Aorta (tissue), 5 donors: ENCODE results near the gene ZSWIM6. TPM values are rescaled to one million over a fixed set of nuclear protein-coding genes. Genes with fewer than 3 reads are reported as not detected.

Experiments used
- ATAC-seq: fragments of 200-7000 bp; cut with Tn5 transposase; one replicate; pipeline ENCODE4 v1.9.1; 2022; ENCODE audit warnings: moderate library complexity; ENCODE audit not compliant: low FRiP score
- DNase-seq, 2 donors: peaks; one replicate each; pipeline ENCODE4 v3.0.0-alpha.2; 2020
- H3K27ac ChIP-seq, 2 donors: one replicate each; pipeline ENCODE4 v1.5.1; 2013; ENCODE audit warnings: low read length in 2 of 2, mild to moderate bottlenecking in 2 of 2, moderate library complexity in 2 of 2, control low read depth in 1 of 2, inconsistent platforms in 1 of 2, low read depth in 1 of 2
- H3K27me3 ChIP-seq, 2 donors: one replicate each; pipeline ENCODE4 v1.6.1; 2013; ENCODE audit warnings: control low read depth in 1 of 2, low read length in 1 of 2, mild to moderate bottlenecking in 1 of 2, moderate library complexity in 1 of 2; ENCODE audit not compliant: insufficient read depth in 2 of 2, control insufficient read depth in 1 of 2
- H3K36me3 ChIP-seq, 2 donors: one replicate each; pipeline ENCODE4 v1.6.1; 2013; ENCODE audit warnings: control low read depth in 1 of 2, low read length in 1 of 2, mild to moderate bottlenecking in 1 of 2; ENCODE audit not compliant: insufficient read depth in 2 of 2, control insufficient read depth in 1 of 2
- H3K4me1 ChIP-seq, 2 donors: one replicate each; pipeline ENCODE4 v1.6.1; 2013; ENCODE audit warnings: low read length in 2 of 2, control low read depth in 1 of 2, mild to moderate bottlenecking in 1 of 2, moderate library complexity in 1 of 2; ENCODE audit not compliant: insufficient read depth in 2 of 2, control insufficient read depth in 1 of 2
- H3K4me3 ChIP-seq, 2 donors: one replicate each; pipeline ENCODE4 v1.5.1; 2013; ENCODE audit warnings: low read length in 2 of 2, control low read depth in 1 of 2, mild to moderate bottlenecking in 1 of 2
- H3K9me3 ChIP-seq: one replicate; pipeline ENCODE4 v1.6.1; 2013; ENCODE audit warnings: mild to moderate bottlenecking, low read length; ENCODE audit not compliant: control insufficient read depth
- WGBS, 2 donors: extraction: QIAGEN DNeasy Blood & Tissue Kit; methylation state at CpG; one replicate each; pipeline ENCODE4 v1.1.7; 2013; 5-methylcytosine and 5-hydroxymethylcytosine counted together
- intact Hi-C, 2 donors: fragments of 100-400 bp; cut with DNase I; formaldehyde crosslinking; loops; one replicate each; pipeline versions ENCODE4 v1.14.2 to v1.15.0; 2022
- polyA plus RNA-seq, 2 donors: library from polyadenylated mRNA; stranded (reverse); fragments of 200-250 nt; gene quantifications; one replicate each; pipeline ENCODE4 v1.2.3, GENCODE V29; 2013
- total RNA-seq, 2 donors: library from RNA; stranded (reverse); fragmentation: NEBNext Ultra II Directional; extraction: Animal tissue kit (Norgen Biotek cat#: 25700); gene quantifications; one replicate each; pipeline ENCODE4 v1.2.1, GENCODE V29; 2021
- donor health status: healthy with polysubstance abuse.
- donor health status: Bipolar disorder and iron deficiency.
- donor health status: DM: no; HTN: no; CAD: no.
- donor health status: DM: no; HTN: no; CAD: no.
- donor health status: DM: yes; HTN: yes; CAD: no.

Gene ZSWIM6
- total and polyA plus RNA-seq, 4 donors = 3.4 to 21.8 (median 12.4) TPM

- ATAC-seq (no peak), DNase-seq (no peak)
- intact Hi-C loops = no loop called here
- H3K4me1 ChIP-seq = no peaks in the 10 kb centered on the region
- WGBS, 2 donors = 44 to 55% methylated on average over 1 of the region's 1 CpG
- H3K36me3 ChIP-seq = peaks cover 0 to 6% of the 10 kb centered on the region in 2 donors
- H3K27ac ChIP-seq = no peak overlapping the region
- no peaks in the 10 kb centered on the region for H3K27me3 ChIP-seq
- no peak overlapping the region for H3K4me3 ChIP-seq
- peaks cover 1% of the 10 kb centered on the region for H3K9me3 ChIP-seq
Measured at GRCh38 chr5:61536922-61537321, 204.9 kb downstream of the ZSWIM6 start.

- intact Hi-C loops = no loop called here
- ATAC-seq (peak; percentile 57), DNase-seq (no peak)
- Histone ChIP-seq H3K9me3 (peaks cover 3% of the 10 kb centered on the region), H3K4me3 (no peak overlapping the region), H3K4me1 (no peaks in the 10 kb centered on the region), H3K27me3 (no peaks in the 10 kb centered on the region), H3K36me3 (peaks cover 4 to 14% of the 10 kb centered on the region in 2 donors), H3K27ac (no peak overlapping the region)
- WGBS, 2 donors = 89 to 91% methylated on average over 5 of the region's 5 CpGs
Measured at GRCh38 chr5:61538722-61539501, 206.9 kb downstream of the ZSWIM6 start.

- Histone ChIP-seq H3K36me3 (no peaks in the 10 kb centered on the region), H3K4me3 (no peak overlapping the region), H3K27me3 (no peaks in the 10 kb centered on the region), H3K4me1 (no peaks in the 10 kb centered on the region), H3K27ac (no peak overlapping the region), H3K9me3 (no peaks in the 10 kb centered on the region)
- DNase-seq = no peak
- no peak for ATAC-seq
- WGBS, 2 donors = 93 to 97% methylated on average over 3 of the region's 3 CpGs
- intact Hi-C loops = no loop called here
Measured at GRCh38 chr5:61549530-61549929, 217.5 kb downstream of the ZSWIM6 start.

- no peak for DNase-seq
- 66% methylated on average over 5 of the region's 5 CpGs for WGBS, 2 donors
- intact Hi-C loops = no loop called here
- H3K4me3 ChIP-seq = no peak overlapping the region
- H3K36me3 ChIP-seq = no peaks in the 10 kb centered on the region
- no peak overlapping the region for H3K27ac ChIP-seq
- H3K27me3 ChIP-seq = no peaks in the 10 kb centered on the region
- no peaks in the 10 kb centered on the region for H3K9me3 ChIP-seq
- no peaks in the 10 kb centered on the region for H3K4me1 ChIP-seq
- ATAC-seq = peak; percentile 52
Measured at GRCh38 chr5:61551637-61552313, 219.7 kb downstream of the ZSWIM6 start.

- no peak for ATAC-seq
- Histone ChIP-seq H3K27me3 (no peaks in the 10 kb centered on the region), H3K4me3 (no peak overlapping the region), H3K4me1 (no peaks in the 10 kb centered on the region), H3K9me3 (no peaks in the 10 kb centered on the region), H3K27ac (no peak overlapping the region), H3K36me3 (no peaks in the 10 kb centered on the region)
- no peak for DNase-seq
- intact Hi-C loops = no loop called here
Measured at GRCh38 chr5:61559146-61559545, 227.1 kb downstream of the ZSWIM6 start.

- H3K4me3 ChIP-seq = no peak overlapping the region
- H3K36me3 ChIP-seq = no peaks in the 10 kb centered on the region
- no peak overlapping the region for H3K27ac ChIP-seq
- WGBS, 2 donors = 97 to 100% methylated on average over 1 of the region's 1 CpG
- H3K4me1 ChIP-seq = no peaks in the 10 kb centered on the region
- H3K27me3 ChIP-seq = no peaks in the 10 kb centered on the region
- no peak for ATAC-seq
- intact Hi-C loops = no loop called here
- no peak for DNase-seq
- H3K9me3 ChIP-seq = no peaks in the 10 kb centered on the region
Measured at GRCh38 chr5:61559722-61560121, 227.7 kb downstream of the ZSWIM6 start.

- intact Hi-C loops = no loop called here
- H3K4me1 ChIP-seq = no peaks in the 10 kb centered on the region
- H3K36me3 ChIP-seq = no peaks in the 10 kb centered on the region
- DNase-seq (no peak), ATAC-seq (no peak)
- WGBS, 2 donors = 90 to 92% methylated on average over 3 of the region's 3 CpGs
- no peak overlapping the region for H3K4me3 ChIP-seq
- no peak overlapping the region for H3K27ac ChIP-seq
- H3K27me3 ChIP-seq = no peaks in the 10 kb centered on the region
- H3K9me3 ChIP-seq = no peaks in the 10 kb centered on the region
Measured at GRCh38 chr5:61563401-61563800, 231.3 kb downstream of the ZSWIM6 start.

- intact Hi-C loops = no loop called here
- H3K27me3 ChIP-seq = no peaks in the 10 kb centered on the region
- no peak overlapping the region for H3K4me3 ChIP-seq
- WGBS, 2 donors = 71 to 85% methylated on average over 5 of the region's 5 CpGs
- DNase-seq = no peak
- H3K9me3 ChIP-seq = no peaks in the 10 kb centered on the region
- no peak overlapping the region for H3K27ac ChIP-seq
- no peaks in the 10 kb centered on the region for H3K4me1 ChIP-seq
- H3K36me3 ChIP-seq = no peaks in the 10 kb centered on the region
- no peak for ATAC-seq
Measured at GRCh38 chr5:61567337-61567736, 235.3 kb downstream of the ZSWIM6 start.

GRCh38 chr5:61569353-61569752 is 237.3 kb downstream of the ZSWIM6 start:
- Histone ChIP-seq H3K4me3 (no peak overlapping the region), H3K4me1 (no peaks in the 10 kb centered on the region), H3K36me3 (no peaks in the 10 kb centered on the region), H3K27ac (no peak overlapping the region), H3K9me3 (no peaks in the 10 kb centered on the region), H3K27me3 (no peaks in the 10 kb centered on the region)
- 83 to 87% methylated on average over 8 of the region's 8 CpGs for WGBS, 2 donors
- ATAC-seq (no peak), DNase-seq (no peak)
- intact Hi-C loops = no loop called here
